ENCODE measurements around the gene RNASE11. TPM values are rescaled to one million over a fixed set of nuclear protein-coding genes. Genes with fewer than 3 reads are reported as not detected.

The RNASE11 gene
- total RNA-seq, 4 donors from 2014 or later, result not detected

DNA sequence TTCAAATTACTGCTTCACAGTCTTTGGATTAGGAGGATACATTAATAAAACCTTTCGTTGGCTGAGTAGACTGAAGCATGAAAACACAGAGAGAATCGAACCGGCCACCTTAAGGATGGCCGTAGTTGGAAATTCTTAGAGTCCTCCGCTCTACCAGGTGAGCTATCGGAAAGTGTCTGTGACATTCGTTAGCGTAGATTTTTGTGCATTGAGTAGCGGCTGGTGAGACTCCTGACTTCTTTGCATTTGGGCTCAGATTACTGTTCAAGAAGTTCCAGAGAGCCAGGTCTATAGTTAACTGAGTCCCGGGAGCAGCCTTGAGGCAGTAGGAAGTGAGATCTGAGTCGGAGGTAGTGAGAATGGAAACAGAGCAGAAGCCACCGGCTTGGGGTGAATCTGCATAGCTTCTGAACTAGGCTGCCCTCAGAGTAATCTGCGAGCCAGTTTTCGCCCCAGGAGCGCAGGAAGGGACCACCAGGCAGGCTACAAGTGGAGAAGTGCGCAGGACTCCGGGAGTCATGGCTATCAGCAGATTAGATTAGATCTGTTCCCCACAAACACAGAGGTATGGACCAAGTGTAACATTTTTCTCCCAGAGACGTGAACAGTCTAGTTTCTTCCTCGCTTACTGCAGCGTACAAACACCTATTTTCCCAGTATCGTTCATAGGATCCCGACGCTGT, 42.7 kb upstream of the RNASE11 start:
- intact Hi-C loops (cut with DNase I; ENCODE audit: low total_unique reads), result no loop called here
- TF ChIP-seq CTCF (IDR thresholded peaks at IDR 0.05) (no peak), POLR2A (IDR thresholded peaks at IDR 0.05) (no peak)
- WGBS, 2 donors, result 7 to 9% methylated on average over 23 of the region's 23 CpGs
- no peak for DNase-seq (ENCODE audit: low spot score in 2 of 2)
- peak overlapping the region; percentile 5 for H3K4me3 ChIP-seq (ENCODE audit: low read depth, poor library complexity, severe bottlenecking)

DNA sequence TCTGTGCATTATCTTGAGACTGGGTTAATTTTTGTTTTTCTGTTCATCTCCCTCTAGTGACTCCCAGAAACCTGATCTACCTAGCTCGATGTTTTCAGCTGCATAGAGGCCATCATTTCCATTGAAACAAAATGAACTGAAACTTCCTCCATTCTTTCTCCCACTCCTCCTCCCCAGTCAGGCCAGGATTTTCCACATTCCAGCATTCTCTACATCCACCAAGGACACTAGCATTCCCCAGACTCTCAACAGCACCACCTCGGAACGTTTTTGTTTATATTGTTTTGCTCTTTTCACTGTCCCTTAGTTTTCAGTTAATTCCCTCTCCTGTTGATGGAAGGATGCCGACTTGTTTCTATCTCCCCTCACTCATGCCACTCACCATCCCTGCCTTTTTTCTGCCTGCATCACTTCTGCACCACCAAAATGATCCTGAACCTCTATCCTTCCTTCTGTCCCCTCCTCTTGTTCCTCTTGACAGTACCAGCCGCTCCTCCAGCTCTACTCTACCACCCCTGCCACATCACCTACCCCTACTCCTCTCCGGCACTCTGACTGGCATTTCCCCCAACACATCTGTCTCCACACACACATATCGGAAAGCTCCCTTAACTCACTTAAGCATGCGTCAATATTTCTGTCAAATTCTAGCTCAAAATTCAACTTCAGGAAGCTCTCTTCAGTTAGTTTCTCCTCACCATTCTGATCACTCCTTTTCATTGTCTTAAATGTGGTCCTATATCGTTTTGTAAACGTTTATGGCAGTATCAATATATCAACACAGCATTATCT, 40.5 kb upstream of the RNASE11 start:
- no peak for DNase-seq (ENCODE audit: low spot score in 2 of 2)
- TF ChIP-seq POLR2A (IDR thresholded peaks at IDR 0.05) (no peak), CTCF (IDR thresholded peaks at IDR 0.05) (no peak)
- intact Hi-C loops (cut with DNase I; ENCODE audit: low total_unique reads), result no loop called here
- 48 to 50% methylated on average over 10 of the region's 10 CpGs for WGBS, 2 donors
- H3K4me3 ChIP-seq (ENCODE audit: low read depth, poor library complexity, severe bottlenecking), result no peak overlapping the region

- TF ChIP-seq POLR2A (IDR thresholded peaks at IDR 0.05) (no peak), CTCF (IDR thresholded peaks at IDR 0.05) (no peak)
- 36 to 46% methylated on average over 5 of the region's 5 CpGs for WGBS, 2 donors
- DNase-seq (ENCODE audit: low spot score in 2 of 2), result no peak
- H3K4me3 ChIP-seq (ENCODE audit: low read depth, poor library complexity, severe bottlenecking), result no peak overlapping the region
- intact Hi-C loops (cut with DNase I; ENCODE audit: low total_unique reads), result no loop called here
Measured at GRCh38 chr14:20627346-20628027, 39.7 kb upstream of the RNASE11 start.

GRCh38 chr14:20626274-20626673, 38.5 kb upstream of the RNASE11 start:
- DNase-seq (ENCODE audit: low spot score in 2 of 2), result no peak
- WGBS, 2 donors, result 28 to 41% methylated on average over 12 of the region's 12 CpGs
- intact Hi-C loops (cut with DNase I; ENCODE audit: low total_unique reads), result no loop called here
- TF ChIP-seq POLR2A (IDR thresholded peaks at IDR 0.05) (no peak), CTCF (IDR thresholded peaks at IDR 0.05) (no peak)
- no peak overlapping the region for H3K4me3 ChIP-seq (ENCODE audit: low read depth, poor library complexity, severe bottlenecking)

DNA sequence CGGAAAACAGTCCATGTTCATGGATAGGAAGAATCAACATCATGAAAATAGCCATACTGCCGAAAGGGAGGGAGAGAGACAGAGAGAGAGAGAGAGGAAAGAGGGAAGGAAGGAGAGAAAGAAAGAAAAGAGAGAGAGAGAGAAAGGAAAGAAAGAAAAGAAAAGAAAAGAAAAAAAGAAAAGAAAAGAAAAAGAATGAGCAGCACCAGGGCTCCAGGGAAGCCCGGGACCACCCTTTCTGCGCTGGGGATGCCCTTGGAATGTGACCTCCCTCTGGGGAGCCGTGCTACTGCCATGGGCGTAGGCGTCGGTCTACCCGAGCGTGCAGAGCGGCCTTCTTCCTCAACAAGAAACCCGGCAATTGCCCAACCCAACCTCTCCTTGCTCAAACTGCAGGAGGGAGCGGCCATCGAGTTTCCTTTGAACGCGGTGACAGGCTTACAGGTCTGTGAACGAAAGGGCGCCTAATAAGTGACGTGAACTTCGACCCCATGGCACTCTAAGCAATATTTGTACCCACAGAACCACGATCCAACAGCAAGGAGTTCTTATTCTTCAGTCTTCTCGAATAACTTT, 36.8 kb upstream of the RNASE11 start:
- no peak for TF ChIP-seq POLR2A (IDR thresholded peaks at IDR 0.05)
- no peak for TF ChIP-seq CTCF (IDR thresholded peaks at IDR 0.05)
- 9 to 13% methylated on average over 22 of the region's 22 CpGs for WGBS, 2 donors
- H3K4me3 ChIP-seq (ENCODE audit: low read depth, poor library complexity, severe bottlenecking), result no peak overlapping the region
- peak; percentile 69 to 94 for DNase-seq (ENCODE audit: low spot score in 2 of 2)
- intact Hi-C loops (cut with DNase I; ENCODE audit: low total_unique reads), result no loop called here
